IMR-90 (cell line): ENCODE measurements around the gene LY6G5C. TPM values are rescaled to one million over a fixed set of nuclear protein-coding genes. Genes with fewer than 3 reads are reported as not detected.

Experiments
- ATAC-seq: fragments of 200-7000 bp; cut with Tn5 transposase; 2 replicates; pipeline ENCODE4 v1.9.1; 2020; ENCODE audit warnings: low read depth, mild to moderate bottlenecking, moderate library complexity
- BruUV-seq: library from RNA; stranded (reverse); fragments of 400-500 nt; replicated peaks from 2 replicates; lab custom pipeline; 2021; lab: Mats Ljungman, UMichigan
- CTCF ChIA-PET: fragments of 300-600 bp; formaldehyde crosslinking; extraction: SDS; loops from one replicate; lab custom pipeline; 2021; ENCODE audit warnings: antibody characterized with exemption; lab: Yijun Ruan, JAX
- POLR2A ChIA-PET: fragments of 300-600 bp; sonication (Branson Sonifier 250); formaldehyde crosslinking; loops from one replicate; lab custom pipeline; 2022; ENCODE audit warnings: antibody characterized with exemption; ENCODE audit not compliant: unreplicated experiment; lab: Charles Lee
- DNase-seq: peaks from one replicate; pipeline ENCODE4 v3.0.0; 2013
- H2AFZ ChIP-seq: replicated peaks from 2 replicates; pipeline ENCODE3; 2013; ENCODE audit warnings: low read length, mild to moderate bottlenecking; ENCODE audit not compliant: poor library complexity
- H2AK5ac ChIP-seq: 2 replicates; pipeline ENCODE4 v1.6.1; 2013; ENCODE audit warnings: low read depth, low read length, inconsistent platforms
- H2AK9ac ChIP-seq: replicated peaks from 2 replicates; pipeline ENCODE3; 2013; ENCODE audit warnings: mild to moderate bottlenecking, low read depth, low read length, moderate library complexity; ENCODE audit not compliant: poor library complexity
- H2BK120ac ChIP-seq: 2 replicates; pipeline ENCODE4 v1.6.1; 2013; ENCODE audit warnings: low read depth, low read length, inconsistent platforms
- H2BK15ac ChIP-seq: 3 replicates; pipeline ENCODE4 v1.6.1; 2013; ENCODE audit warnings: low read depth, low read length, inconsistent platforms
- H2BK20ac ChIP-seq: 2 replicates; pipeline ENCODE4 v1.6.1; 2013; ENCODE audit warnings: low read depth, mild to moderate bottlenecking, inconsistent platforms, low read length, moderate library complexity
- H2BK5ac ChIP-seq: 2 replicates; pipeline ENCODE4 v1.6.1; 2013; ENCODE audit warnings: mild to moderate bottlenecking, low read depth, low read length, inconsistent platforms; ENCODE audit not compliant: poor library complexity, severe bottlenecking
- H3K14ac ChIP-seq: replicated peaks from 2 replicates; pipeline ENCODE4 v1.6.1; 2013; ENCODE audit warnings: low read depth, low read length, inconsistent platforms
- H3K18ac ChIP-seq: 2 replicates; pipeline ENCODE4 v1.6.1; 2013; ENCODE audit warnings: low read depth, low read length, control low read depth
- H3K23ac ChIP-seq: 2 replicates; pipeline ENCODE4 v1.6.1; 2013; ENCODE audit warnings: low read depth, low read length, inconsistent platforms
- H3K27ac ChIP-seq: 2 replicates; pipeline ENCODE4 v1.5.1; 2013; ENCODE audit warnings: mild to moderate bottlenecking, control low read depth, low read length; ENCODE audit not compliant: insufficient read depth
- H3K27me3 ChIP-seq: 2 replicates; pipeline ENCODE4 v1.6.1; 2013; ENCODE audit warnings: low read length; ENCODE audit not compliant: control insufficient read depth, insufficient read depth
- H3K36me3 ChIP-seq: 2 replicates; pipeline ENCODE4 v1.6.1; 2013; ENCODE audit warnings: low read length, mixed read lengths; ENCODE audit not compliant: control insufficient read depth, insufficient read depth
- H3K4ac ChIP-seq: 2 replicates; pipeline ENCODE4 v1.6.1; 2013; ENCODE audit warnings: low read depth, low read length, inconsistent platforms
- H3K4me1 ChIP-seq: 2 replicates; pipeline ENCODE4 v1.6.1; 2013; ENCODE audit warnings: low read length, mixed read lengths; ENCODE audit not compliant: control insufficient read depth, insufficient read depth
- H3K4me2 ChIP-seq: 2 replicates; pipeline ENCODE4 v1.6.1; 2013; ENCODE audit warnings: low read depth, mild to moderate bottlenecking, control low read depth, low read length, moderate library complexity
- H3K4me3 ChIP-seq: 2 replicates; pipeline ENCODE4 v1.5.1; 2013; ENCODE audit warnings: low read depth, mild to moderate bottlenecking, control low read depth, low read length, moderate library complexity; ENCODE audit not compliant: insufficient read depth
- H3K56ac ChIP-seq: 2 replicates; pipeline ENCODE4 v1.6.1; 2013; ENCODE audit warnings: low read length, inconsistent platforms; ENCODE audit not compliant: insufficient read depth; ENCODE audit errors: extremely low read depth
- H3K79me1 ChIP-seq, 2 experiments: 2 replicates each; pipeline ENCODE4 v1.6.1; 2013; ENCODE audit warnings: low read length in 2 of 2, inconsistent platforms in 1 of 2, low read depth in 1 of 2
- H3K9ac ChIP-seq: 2 replicates; pipeline ENCODE4 v1.6.1; 2013; ENCODE audit warnings: low read depth, low read length, control low read depth
- H3K9me1 ChIP-seq: 2 replicates; pipeline ENCODE4 v1.6.1; 2013; ENCODE audit warnings: low read length, inconsistent platforms; ENCODE audit not compliant: insufficient read depth
- H3K9me3 ChIP-seq: 2 replicates; pipeline ENCODE4 v1.6.1; 2013; ENCODE audit warnings: low read length; ENCODE audit not compliant: control insufficient read depth, insufficient read depth
- H4K20me1 ChIP-seq: 2 replicates; pipeline ENCODE4 v1.6.1; 2013; ENCODE audit warnings: low read length, inconsistent platforms; ENCODE audit not compliant: insufficient read depth
- H4K5ac ChIP-seq: 2 replicates; pipeline ENCODE4 v1.6.1; 2013; ENCODE audit warnings: mild to moderate bottlenecking, low read depth, low read length, control low read depth
- H4K8ac ChIP-seq, 2 experiments: 2 replicates each; pipeline ENCODE4 v1.6.1; 2013; ENCODE audit warnings: low read depth in 2 of 2, low read length in 2 of 2, control low read depth in 1 of 2, inconsistent platforms in 1 of 2
- H4K91ac ChIP-seq: 2 replicates; pipeline ENCODE4 v1.6.1; 2013; ENCODE audit warnings: low read depth, low read length, inconsistent platforms; ENCODE audit not compliant: insufficient read depth
- BHLHE40 ChIP-seq: fragments of 150-350 bp; IDR thresholded peaks from 2 replicates; pipeline ENCODE4 v1.6.1; 2016; ENCODE audit warnings: mild to moderate bottlenecking, low read depth, low read length
- MAFK ChIP-seq: IDR thresholded peaks from 2 replicates; pipeline ENCODE4 v1.6.1; 2012; ENCODE audit warnings: low read depth, low read length, improper control_type of control experiment
- MXI1 ChIP-seq: IDR thresholded peaks from 2 replicates; pipeline ENCODE4 v1.6.1; 2012; ENCODE audit warnings: low read depth, mild to moderate bottlenecking, low read length, moderate library complexity, borderline replicate concordance
- POLR2A ChIP-seq: IDR thresholded peaks from 2 replicates; pipeline ENCODE4 v1.6.1; 2012; ENCODE audit warnings: mild to moderate bottlenecking, low read depth, low read length
- RAD21 ChIP-seq: IDR thresholded peaks from 2 replicates; pipeline ENCODE4 v1.6.1; 2012; ENCODE audit warnings: low read length, improper control_type of control experiment
- SMC3 ChIP-seq: fragments of 150-350 bp; IDR thresholded peaks from 2 replicates; pipeline ENCODE4 v1.6.1; 2016; ENCODE audit warnings: low read depth, mild to moderate bottlenecking, antibody characterized with exemption, low read length, moderate library complexity
- WGBS, 2 experiments: methylation state at CpG; one replicate each; pipeline versions ENCODE4 v1.1.5 to v1.1.7; 2013; ENCODE audit warnings: missing lambda C conversion rate in 2 of 2; ENCODE audit not compliant: insufficient read length in 1 of 2; ENCODE audit errors: extremely low coverage in 2 of 2; 5-methylcytosine and 5-hydroxymethylcytosine counted together
- dilution Hi-C: fragments of 300-500 bp; cut with HindIII; formaldehyde crosslinking; loops from one replicate; pipeline ENCODE4 v1.14.3; 2018; ENCODE audit warnings: low sequenced_read_pairs; ENCODE audit not compliant: unreplicated experiment
- in situ Hi-C: fragments of 300-500 bp; cut with MboI; formaldehyde crosslinking; loops from 3 replicates; pipeline ENCODE4 v1.14.3; 2019; ENCODE audit warnings: low sequenced_read_pairs, inconsistent platforms, mixed read lengths
- intact Hi-C: fragments of 100-400 bp; cut with micrococcal nuclease; formaldehyde crosslinking; loops from 2 replicates; pipeline ENCODE4 v1.10.0; 2022
- polyA plus RNA-seq, 3 experiments: library from polyadenylated mRNA; depleted of rRNA; stranded (reverse); fragments of >200 nt; gene quantifications; 2 replicates each; pipeline ENCODE4 v1.2.3, GENCODE V29; 2012; ENCODE audit warnings: low replicate concordance in 1 of 3
- total RNA-seq: library from RNA; depleted of rRNA; stranded (reverse); fragments of >200 nt; gene quantifications from 2 replicates; pipeline ENCODE4 v1.2.3, GENCODE V29; 2012
- TF ChIP-seq, protein P1 (sequence below): fragments of 150-350 bp; IDR thresholded peaks from 2 replicates; pipeline ENCODE4 v1.6.1; 2016; ENCODE audit warnings: low read depth, mild to moderate bottlenecking, low read length, moderate library complexity, borderline replicate concordance
- TF ChIP-seq, protein P2 (sequence below): fragments of 150-350 bp; IDR thresholded peaks from 2 replicates; pipeline ENCODE4 v1.6.1; 2017; ENCODE audit warnings: mild to moderate bottlenecking, antibody characterized with exemption, low read length, low read depth
- TF ChIP-seq, protein P3 (sequence below): conservative IDR thresholded peaks from 2 replicates; pipeline ENCODE4 v1.5.1; 2012; ENCODE audit warnings: mild to moderate bottlenecking, low read depth, low read length, improper control_type of control experiment

LY6G5C gene
- total and polyA plus RNA-seq, 2 of the 4 experiments (the other 2 are of a cell fraction): 0.18 to 2.0 TPM

DNA sequence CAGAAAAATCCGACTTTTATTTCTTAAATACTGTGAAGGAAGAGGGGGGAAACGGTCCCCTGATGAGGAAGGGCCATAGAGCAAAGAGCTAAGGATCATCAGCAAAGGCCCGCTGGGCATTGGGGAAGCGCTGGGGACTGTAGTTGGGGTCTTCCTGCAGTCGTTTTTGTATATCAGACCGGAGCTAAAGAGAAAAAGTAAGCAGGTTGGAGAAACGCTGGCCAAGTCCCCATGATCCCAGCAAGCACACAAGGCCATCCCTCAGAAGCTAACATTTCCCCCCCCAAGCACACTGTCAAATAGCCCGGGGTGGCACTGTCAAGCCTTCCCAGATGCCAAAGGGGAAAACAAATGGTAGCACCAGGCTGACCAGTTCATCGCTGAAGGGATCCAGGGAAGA, 41.8 kb downstream of the LY6G5C start:
- CTCF ChIA-PET: no interaction called here
- DNase-seq: no peak
- no peak for ATAC-seq
- H4K8ac ChIP-seq: no peak overlapping the region
- BruUV-seq: no TSS peak
- H4K20me1 ChIP-seq: peaks cover 16% of the 10 kb centered on the region
- H2AK5ac ChIP-seq: no peak overlapping the region
- peaks cover 18 to 21% of the 10 kb centered on the region in 2 experiments for H3K79me1 ChIP-seq
- no peak overlapping the region for H3K4me2 ChIP-seq
- no peak overlapping the region for H2BK15ac ChIP-seq
- TF ChIP-seq MAFK (no peak), MXI1 (no peak), BHLHE40 (no peak), RAD21 (no peak), POLR2A (peak; percentile 20; the same call in 1 of the 2 replicates), SMC3 (no peak)
- TF ChIP-seq, protein P1, sequence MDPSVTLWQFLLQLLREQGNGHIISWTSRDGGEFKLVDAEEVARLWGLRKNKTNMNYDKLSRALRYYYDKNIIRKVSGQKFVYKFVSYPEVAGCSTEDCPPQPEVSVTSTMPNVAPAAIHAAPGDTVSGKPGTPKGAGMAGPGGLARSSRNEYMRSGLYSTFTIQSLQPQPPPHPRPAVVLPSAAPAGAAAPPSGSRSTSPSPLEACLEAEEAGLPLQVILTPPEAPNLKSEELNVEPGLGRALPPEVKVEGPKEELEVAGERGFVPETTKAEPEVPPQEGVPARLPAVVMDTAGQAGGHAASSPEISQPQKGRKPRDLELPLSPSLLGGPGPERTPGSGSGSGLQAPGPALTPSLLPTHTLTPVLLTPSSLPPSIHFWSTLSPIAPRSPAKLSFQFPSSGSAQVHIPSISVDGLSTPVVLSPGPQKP: no peak
- TF ChIP-seq, protein P2, sequence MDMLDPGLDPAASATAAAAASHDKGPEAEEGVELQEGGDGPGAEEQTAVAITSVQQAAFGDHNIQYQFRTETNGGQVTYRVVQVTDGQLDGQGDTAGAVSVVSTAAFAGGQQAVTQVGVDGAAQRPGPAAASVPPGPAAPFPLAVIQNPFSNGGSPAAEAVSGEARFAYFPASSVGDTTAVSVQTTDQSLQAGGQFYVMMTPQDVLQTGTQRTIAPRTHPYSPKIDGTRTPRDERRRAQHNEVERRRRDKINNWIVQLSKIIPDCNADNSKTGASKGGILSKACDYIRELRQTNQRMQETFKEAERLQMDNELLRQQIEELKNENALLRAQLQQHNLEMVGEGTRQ: no peak
- TF ChIP-seq, protein P3, sequence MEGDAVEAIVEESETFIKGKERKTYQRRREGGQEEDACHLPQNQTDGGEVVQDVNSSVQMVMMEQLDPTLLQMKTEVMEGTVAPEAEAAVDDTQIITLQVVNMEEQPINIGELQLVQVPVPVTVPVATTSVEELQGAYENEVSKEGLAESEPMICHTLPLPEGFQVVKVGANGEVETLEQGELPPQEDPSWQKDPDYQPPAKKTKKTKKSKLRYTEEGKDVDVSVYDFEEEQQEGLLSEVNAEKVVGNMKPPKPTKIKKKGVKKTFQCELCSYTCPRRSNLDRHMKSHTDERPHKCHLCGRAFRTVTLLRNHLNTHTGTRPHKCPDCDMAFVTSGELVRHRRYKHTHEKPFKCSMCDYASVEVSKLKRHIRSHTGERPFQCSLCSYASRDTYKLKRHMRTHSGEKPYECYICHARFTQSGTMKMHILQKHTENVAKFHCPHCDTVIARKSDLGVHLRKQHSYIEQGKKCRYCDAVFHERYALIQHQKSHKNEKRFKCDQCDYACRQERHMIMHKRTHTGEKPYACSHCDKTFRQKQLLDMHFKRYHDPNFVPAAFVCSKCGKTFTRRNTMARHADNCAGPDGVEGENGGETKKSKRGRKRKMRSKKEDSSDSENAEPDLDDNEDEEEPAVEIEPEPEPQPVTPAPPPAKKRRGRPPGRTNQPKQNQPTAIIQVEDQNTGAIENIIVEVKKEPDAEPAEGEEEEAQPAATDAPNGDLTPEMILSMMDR: no peak
- no peaks in the 10 kb centered on the region; the same call in 1 of the 2 replicates for H3K4me1 ChIP-seq
- H2AFZ ChIP-seq: no peak overlapping the region
- H2BK5ac ChIP-seq: no peak overlapping the region
- no peak overlapping the region for H3K18ac ChIP-seq
- no peak overlapping the region for H4K5ac ChIP-seq
- H3K23ac ChIP-seq: no peak overlapping the region
- no peak overlapping the region for H2BK20ac ChIP-seq
- no peak overlapping the region for H3K27ac ChIP-seq
- H3K56ac ChIP-seq: no peak overlapping the region
- dilution Hi-C loops (no loop called here), in situ Hi-C loops (no loop called here), intact Hi-C loops (no loop called here)
- H3K9ac ChIP-seq: no peak overlapping the region
- H3K9me1 ChIP-seq: no peaks in the 10 kb centered on the region
- H2BK120ac ChIP-seq: no peak overlapping the region
- H3K14ac ChIP-seq: no peak overlapping the region
- H3K36me3 ChIP-seq: peaks cover 81% of the 10 kb centered on the region
- H3K4me3 ChIP-seq: no peak overlapping the region
- no peaks in the 10 kb centered on the region for H3K9me3 ChIP-seq
- 80% methylated on average over 3 of the region's 9 CpGs; no CpG with 5 or more reads in 1 of the 2 experiments for WGBS, 2 experiments
- POLR2A ChIA-PET: interaction anchor here (0.7 to 1.3 kb wide), 2 partner anchors 22 to 68 kb away, joined by 3 to 5 read pairs; partner anchors contain the start of gene C6orf47
- peak overlapping the region; percentile 71 for H2AK9ac ChIP-seq
- no peak overlapping the region for H4K91ac ChIP-seq
- no peak overlapping the region for H3K4ac ChIP-seq
- no peaks in the 10 kb centered on the region for H3K27me3 ChIP-seq
